Dermis lymphatic vessel endothelial cell (primary cell): ENCODE data around the gene LGR6. TPM values are rescaled to one million over a fixed set of nuclear protein-coding genes. Genes with fewer than 3 reads are reported as not detected.

Experiments
- total RNA-seq: library from RNA; depleted of rRNA; stranded (reverse); fragments of >200 nt; gene quantifications from 2 replicates; pipeline ENCODE4 v1.2.1, GENCODE V29; 2014

The LGR6 gene
- total RNA-seq: not detected in 2 replicates

GRCh38 chr1:202193614-202194327 is at the start of gene LGR6:
Gene LGR6 (plus strand): TSS chr1:202193799. CDS start chr1:202193990, 191 bp downstream.

GRCh38 chr1:202144402-202145067 is 49.1 kb upstream of the LGR6 start, which contains the start of gene ARL8A:
Gene ARL8A (minus strand): TSS chr1:202144737. CDS start chr1:202144572, 165 bp downstream.

GRCh38 chr1:202160377-202160940 is 33.1 kb upstream of the LGR6 start, which contains the start of gene PTPN7:
Gene PTPN7 (minus strand): TSS chr1:202160602. CDS start chr1:202159402, 1,200 bp downstream.

GRCh38 chr1:202348509-202349205 is 155.1 kb downstream of the LGR6 start, which contains the start of gene PPP1R12B:
Gene PPP1R12B (plus strand): TSS chr1:202348699. CDS start chr1:202348852, 153 bp downstream.

Other genes starting within 250 kb of the LGR6 start
- 0.11 TPM in 1 of 2 replicates, not detected in the other for gene LMOD1, start 247.3 kb upstream of the LGR6 start, total RNA-seq
- 49.0 and 50.1 TPM in 2 replicates for gene TIMM17A, start 238.3 kb upstream of the LGR6 start, total RNA-seq
- 26.0 and 33.6 TPM in 2 replicates for gene RNPEP, start 211.2 kb upstream of the LGR6 start, total RNA-seq
- gene ELF3, start 183.2 kb upstream of the LGR6 start, total RNA-seq: under 0.01 and 0.09 TPM in 2 replicates
- not detected in 2 replicates for gene GPR37L1, start 70.9 kb upstream of the LGR6 start, total RNA-seq
- 22.3 and 23.8 TPM in 2 replicates for gene ARL8A, start 49.1 kb upstream of the LGR6 start, total RNA-seq
- gene PTPN7, start 33.2 kb upstream of the LGR6 start, total RNA-seq: not detected in 2 replicates
- gene UBE2T, start 148.1 kb downstream of the LGR6 start, total RNA-seq: 5.0 and 5.2 TPM in 2 replicates
- 4.3 and 8.2 TPM in 2 replicates for gene PPP1R12B, start 154.9 kb downstream of the LGR6 start, total RNA-seq